Measurements from ENCODE around the gene UNK.

DNA sequence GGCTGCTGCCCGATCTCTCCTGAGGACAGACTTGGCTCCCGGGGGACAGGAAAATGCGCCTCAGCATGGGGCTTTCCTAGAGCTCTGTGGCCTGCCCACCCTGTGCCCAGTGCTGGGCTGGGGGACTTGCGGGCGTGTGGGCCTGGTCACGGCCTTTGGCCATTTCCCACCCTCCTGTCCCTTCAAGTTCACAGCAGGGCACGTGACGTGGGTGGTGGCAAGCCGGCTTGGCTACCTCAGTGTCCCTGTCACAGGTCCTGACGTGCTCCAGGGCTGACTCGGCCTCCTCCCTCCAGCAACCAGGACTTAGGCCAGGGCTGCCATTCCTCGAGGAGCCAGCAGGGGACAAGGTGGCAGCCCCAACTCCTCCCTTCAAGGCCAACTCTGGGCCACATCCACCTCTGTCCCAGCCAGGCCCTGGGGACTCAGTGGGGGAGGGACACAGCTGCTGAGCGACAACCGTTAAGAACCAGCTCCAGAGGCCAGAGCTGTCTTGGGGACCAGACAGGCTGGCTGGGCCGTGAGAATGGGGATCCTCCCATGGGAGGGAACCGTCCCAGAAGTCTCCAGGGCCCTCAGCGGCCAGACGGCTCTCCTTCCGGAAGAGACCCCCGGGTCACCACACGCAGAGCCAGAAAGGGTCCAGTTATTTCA is 60.6 kb downstream of the UNK start:
- TF ChIP-seq, protein P1, sequence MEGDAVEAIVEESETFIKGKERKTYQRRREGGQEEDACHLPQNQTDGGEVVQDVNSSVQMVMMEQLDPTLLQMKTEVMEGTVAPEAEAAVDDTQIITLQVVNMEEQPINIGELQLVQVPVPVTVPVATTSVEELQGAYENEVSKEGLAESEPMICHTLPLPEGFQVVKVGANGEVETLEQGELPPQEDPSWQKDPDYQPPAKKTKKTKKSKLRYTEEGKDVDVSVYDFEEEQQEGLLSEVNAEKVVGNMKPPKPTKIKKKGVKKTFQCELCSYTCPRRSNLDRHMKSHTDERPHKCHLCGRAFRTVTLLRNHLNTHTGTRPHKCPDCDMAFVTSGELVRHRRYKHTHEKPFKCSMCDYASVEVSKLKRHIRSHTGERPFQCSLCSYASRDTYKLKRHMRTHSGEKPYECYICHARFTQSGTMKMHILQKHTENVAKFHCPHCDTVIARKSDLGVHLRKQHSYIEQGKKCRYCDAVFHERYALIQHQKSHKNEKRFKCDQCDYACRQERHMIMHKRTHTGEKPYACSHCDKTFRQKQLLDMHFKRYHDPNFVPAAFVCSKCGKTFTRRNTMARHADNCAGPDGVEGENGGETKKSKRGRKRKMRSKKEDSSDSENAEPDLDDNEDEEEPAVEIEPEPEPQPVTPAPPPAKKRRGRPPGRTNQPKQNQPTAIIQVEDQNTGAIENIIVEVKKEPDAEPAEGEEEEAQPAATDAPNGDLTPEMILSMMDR (IDR thresholded peaks at IDR 0.05): peak in 2 of 3 donors; percentile 55 to 63
- TF ChIP-seq POLR2A (IDR thresholded peaks at IDR 0.05): no peak
- no peak for TF ChIP-seq EP300 (IDR thresholded peaks at IDR 0.05)

All from ovary (tissue), 3 donors.